Measurements from ENCODE around the gene KIF3B. TPM values are rescaled to one million over a fixed set of nuclear protein-coding genes. Genes with fewer than 3 reads are reported as not detected.
A peak's percentile ranks its signal among the peaks of the same experiment; 100 is the strongest.
"Not testable (repeated sequence)": the region's sequence is repeated elsewhere in the genome, so short reads cannot be mapped to it uniquely, and the experiment has no call there.

KIF3B gene
- total RNA-seq, 2 experiments from 2014 or later = 27.4 to 27.6 TPM

GRCh38 chr20:32252189-32252588 is 25.3 kb upstream of the KIF3B start:
- Mint-ChIP-seq H3K4me3 (peak overlapping the region; percentile 64), H3K27ac (peak overlapping the region; percentile 97), H3K4me1 (ENCODE audit: low read depth) (peaks cover 74% of the 10 kb centered on the region), H3K36me3 (ENCODE audit: low read depth) (peaks cover 3% of the 10 kb centered on the region), H3K27me3 (ENCODE audit: low read depth) (no peaks in the 10 kb centered on the region), H3K9me3 (no peaks in the 10 kb centered on the region)
- CTCF ChIA-PET = interaction anchor here (1.6 to 1.7 kb wide), 2 partner anchors 13 to 33 kb away, joined by 3 to 5 read pairs; no protein-coding TSS in a partner anchor
- DNase-seq = peak; percentile 96
- intact Hi-C loops (cut with micrococcal nuclease) = loop anchor here (1.0 to 10.0 kb wide), 4 partner anchors 20 to 713 kb away; no protein-coding TSS in a partner anchor

- H3K36me3 Mint-ChIP-seq (ENCODE audit: low read depth); intact Hi-C loops (cut with micrococcal nuclease); H3K9me3 Mint-ChIP-seq; CTCF ChIA-PET; DNase-seq; H3K4me3 Mint-ChIP-seq; H3K27me3 Mint-ChIP-seq (ENCODE audit: low read depth); H3K27ac Mint-ChIP-seq: not testable (repeated sequence)
- H3K4me1 Mint-ChIP-seq (ENCODE audit: low read depth) = peaks cover 14% of the 10 kb centered on the region
Measured at GRCh38 chr20:32260973-32261372, 16.5 kb upstream of the KIF3B start.

- no peaks in the 10 kb centered on the region for H3K27me3 Mint-ChIP-seq (ENCODE audit: low read depth)
- H3K4me3 Mint-ChIP-seq = no peak overlapping the region
- H3K9me3 Mint-ChIP-seq = no peaks in the 10 kb centered on the region
- H3K36me3 Mint-ChIP-seq (ENCODE audit: low read depth) = no peaks in the 10 kb centered on the region
- no peak for DNase-seq
- intact Hi-C loops (cut with micrococcal nuclease) = no loop called here
- peaks cover 7% of the 10 kb centered on the region for H3K4me1 Mint-ChIP-seq (ENCODE audit: low read depth)
- CTCF ChIA-PET = interaction anchor here (0.5 kb wide), 1 partner anchor 555 kb away, joined by 6 read pairs; no protein-coding TSS in a partner anchor
- H3K27ac Mint-ChIP-seq = no peak overlapping the region
Measured at GRCh38 chr20:32261644-32262043, 15.8 kb upstream of the KIF3B start.

GRCh38 chr20:32263398-32263954 is 14.0 kb upstream of the KIF3B start:
- Mint-ChIP-seq H3K4me3 (no peak overlapping the region), H3K4me1 (ENCODE audit: low read depth) (no peaks in the 10 kb centered on the region), H3K36me3 (ENCODE audit: low read depth) (no peaks in the 10 kb centered on the region), H3K9me3 (no peaks in the 10 kb centered on the region), H3K27ac (no peak overlapping the region), H3K27me3 (ENCODE audit: low read depth) (no peaks in the 10 kb centered on the region)
- CTCF ChIA-PET = interaction anchor here (0.7 kb wide), 1 partner anchor 54 kb away, joined by 5 read pairs; no protein-coding TSS in a partner anchor
- no peak for DNase-seq
- intact Hi-C loops (cut with micrococcal nuclease) = no loop called here

- Mint-ChIP-seq H3K27me3 (ENCODE audit: low read depth) (no peaks in the 10 kb centered on the region), H3K4me1 (ENCODE audit: low read depth) (peaks cover 16% of the 10 kb centered on the region), H3K27ac (no peak overlapping the region), H3K36me3 (ENCODE audit: low read depth) (peaks cover 2% of the 10 kb centered on the region), H3K4me3 (no peak overlapping the region), H3K9me3 (peaks cover 6% of the 10 kb centered on the region)
- no peak for DNase-seq
- CTCF ChIA-PET = interaction anchor here (0.9 to 1.7 kb wide), 2 partner anchors 13 to 55 kb away, joined by 3 to 4 read pairs; no protein-coding TSS in a partner anchor
- intact Hi-C loops (cut with micrococcal nuclease) = no loop called here
Measured at GRCh38 chr20:32271620-32272019, 5.8 kb upstream of the KIF3B start.

- CTCF ChIA-PET = interaction anchor here (0.6 kb wide), 1 partner anchor 49 kb away, joined by 3 read pairs; no protein-coding TSS in a partner anchor
- Mint-ChIP-seq H3K27ac (no peak overlapping the region), H3K36me3 (ENCODE audit: low read depth) (peaks cover 6% of the 10 kb centered on the region), H3K4me1 (ENCODE audit: low read depth) (peaks cover 22% of the 10 kb centered on the region), H3K27me3 (ENCODE audit: low read depth) (no peaks in the 10 kb centered on the region), H3K4me3 (no peak overlapping the region), H3K9me3 (peaks cover 6% of the 10 kb centered on the region)
- DNase-seq = no peak
- intact Hi-C loops (cut with micrococcal nuclease) = no loop called here
Measured at GRCh38 chr20:32274359-32274758, 3.1 kb upstream of the KIF3B start.

GRCh38 chr20:32275163-32275562 is 2.3 kb upstream of the KIF3B start:
- H3K4me3 Mint-ChIP-seq; H3K27ac Mint-ChIP-seq; H3K27me3 Mint-ChIP-seq (ENCODE audit: low read depth); H3K9me3 Mint-ChIP-seq; DNase-seq; intact Hi-C loops (cut with micrococcal nuclease): not testable (repeated sequence)
- CTCF ChIA-PET = interaction anchor here (0.6 to 0.7 kb wide), 2 partner anchors 50 to 193 kb away, joined by 3 to 5 read pairs; no protein-coding TSS in a partner anchor
- Mint-ChIP-seq H3K4me1 (ENCODE audit: low read depth) (peaks cover 28% of the 10 kb centered on the region), H3K36me3 (ENCODE audit: low read depth) (peaks cover 10% of the 10 kb centered on the region)

- CTCF ChIA-PET = interaction anchor here (1.3 kb wide), 1 partner anchor 11 kb away, joined by 3 read pairs; no protein-coding TSS in a partner anchor
- peaks cover 48% of the 10 kb centered on the region for H3K4me1 Mint-ChIP-seq (ENCODE audit: low read depth)
- peak overlapping the region; percentile 89 for H3K4me3 Mint-ChIP-seq
- intact Hi-C loops (cut with micrococcal nuclease) = no loop called here
- peaks cover 35% of the 10 kb centered on the region for H3K36me3 Mint-ChIP-seq (ENCODE audit: low read depth)
- peak overlapping the region; percentile 89 for H3K27ac Mint-ChIP-seq
- H3K27me3 Mint-ChIP-seq (ENCODE audit: low read depth) = no peaks in the 10 kb centered on the region
- peak; percentile 49 for DNase-seq
- H3K9me3 Mint-ChIP-seq = peaks cover 6% of the 10 kb centered on the region
Measured at GRCh38 chr20:32278199-32278643, 770 bp downstream of the KIF3B start.

- CTCF ChIA-PET = interaction anchor here (1.6 kb wide), 1 partner anchor 49 kb away, joined by 9 read pairs; no protein-coding TSS in a partner anchor
- peaks cover 72% of the 10 kb centered on the region for H3K4me1 Mint-ChIP-seq (ENCODE audit: low read depth)
Measured at GRCh38 chr20:32281711-32282110, 4.3 kb downstream of the KIF3B start.

GRCh38 chr20:32282461-32282860 is 5.0 kb downstream of the KIF3B start:
- Mint-ChIP-seq H3K27ac (peak overlapping the region; percentile 90), H3K36me3 (ENCODE audit: low read depth) (peaks cover 47% of the 10 kb centered on the region), H3K4me1 (ENCODE audit: low read depth) (peaks cover 78% of the 10 kb centered on the region), H3K9me3 (no peaks in the 10 kb centered on the region), H3K27me3 (ENCODE audit: low read depth) (no peaks in the 10 kb centered on the region), H3K4me3 (peak overlapping the region; percentile 28)
- peak; percentile 26 for DNase-seq
- intact Hi-C loops (cut with micrococcal nuclease) = no loop called here
- CTCF ChIA-PET = interaction anchor here (1.6 kb wide), 1 partner anchor 50 kb away, joined by 9 read pairs; no protein-coding TSS in a partner anchor

More at GRCh38 chr20:32281711-32282110, 4.3 kb downstream of the KIF3B start:
- Mint-ChIP-seq H3K27me3 (ENCODE audit: low read depth) (no peaks in the 10 kb centered on the region), H3K9me3 (no peaks in the 10 kb centered on the region), H3K4me3 (peak overlapping the region; percentile 2), H3K36me3 (ENCODE audit: low read depth) (peaks cover 47% of the 10 kb centered on the region), H3K27ac (peak overlapping the region; percentile 90)
- peak; percentile 62 for DNase-seq
- intact Hi-C loops (cut with micrococcal nuclease) = no loop called here

- H3K9me3 Mint-ChIP-seq = no peaks in the 10 kb centered on the region
- no peaks in the 10 kb centered on the region for H3K27me3 Mint-ChIP-seq (ENCODE audit: low read depth)
- intact Hi-C loops (cut with micrococcal nuclease) = loop anchor here (1.0 to 5.0 kb wide), 10 partner anchors 33 to 683 kb away; partner anchors contain the start of gene TM9SF4
- CTCF ChIA-PET = interaction anchor here (0.6 to 1.8 kb wide), 9 partner anchors 19 to 254 kb away, joined by 3 to 6 read pairs (median 4); partner anchors contain the start of gene ASXL1
- peak; percentile 36 for DNase-seq
- peak overlapping the region; percentile 49 for H3K4me3 Mint-ChIP-seq
- peaks cover 87% of the 10 kb centered on the region for H3K4me1 Mint-ChIP-seq (ENCODE audit: low read depth)
- H3K36me3 Mint-ChIP-seq (ENCODE audit: low read depth) = peaks cover 56% of the 10 kb centered on the region
- peak overlapping the region; percentile 92 for H3K27ac Mint-ChIP-seq
Measured at GRCh38 chr20:32285082-32285620, 7.7 kb downstream of the KIF3B start.

- H3K4me1 Mint-ChIP-seq (ENCODE audit: low read depth) = peaks cover 88% of the 10 kb centered on the region
- intact Hi-C loops (cut with micrococcal nuclease) = loop anchor here (1.0 to 5.0 kb wide), 10 partner anchors 33 to 683 kb away; partner anchors contain the start of gene TM9SF4
- H3K36me3 Mint-ChIP-seq (ENCODE audit: low read depth) = peaks cover 53% of the 10 kb centered on the region
Measured at GRCh38 chr20:32285621-32286371, 8.3 kb downstream of the KIF3B start.

More at GRCh38 chr20:32285621-32286371, 8.3 kb downstream of the KIF3B start:
- CTCF ChIA-PET = interaction anchor here (0.6 to 1.8 kb wide), 10 partner anchors 19 to 254 kb away, joined by 3 to 6 read pairs (median 4); partner anchors contain the start of gene ASXL1
- peak; percentile 78 for DNase-seq
- Mint-ChIP-seq H3K27ac (peak overlapping the region; percentile 92), H3K4me3 (peak overlapping the region; percentile 60), H3K9me3 (no peaks in the 10 kb centered on the region), H3K27me3 (ENCODE audit: low read depth) (no peaks in the 10 kb centered on the region)
